Measurements from ENCODE around the gene PDK2.

GRCh38 chr17:50074227-50074626 lies 20.9 kb upstream of the PDK2 start:
- TF ChIP-seq CTCF (IDR thresholded peaks at IDR 0.05) (no peak), POLR2A (IDR thresholded peaks at IDR 0.05) (no peak), POLR2AphosphoS5 (IDR thresholded peaks at IDR 0.05) (no peak)
